Hippocampal formation (tissue), 2 donors: Measurements from ENCODE around the gene MTLN.
"Not testable (repeated sequence)": the region's sequence is repeated elsewhere in the genome, so short reads cannot be mapped to it uniquely, and the experiment has no call there.

Experiments
- DNase-seq, 2 donors: peaks; one replicate each; lab custom pipeline; 2025; lab: John Stamatoyannopoulos, UW

MTLN gene

DNA sequence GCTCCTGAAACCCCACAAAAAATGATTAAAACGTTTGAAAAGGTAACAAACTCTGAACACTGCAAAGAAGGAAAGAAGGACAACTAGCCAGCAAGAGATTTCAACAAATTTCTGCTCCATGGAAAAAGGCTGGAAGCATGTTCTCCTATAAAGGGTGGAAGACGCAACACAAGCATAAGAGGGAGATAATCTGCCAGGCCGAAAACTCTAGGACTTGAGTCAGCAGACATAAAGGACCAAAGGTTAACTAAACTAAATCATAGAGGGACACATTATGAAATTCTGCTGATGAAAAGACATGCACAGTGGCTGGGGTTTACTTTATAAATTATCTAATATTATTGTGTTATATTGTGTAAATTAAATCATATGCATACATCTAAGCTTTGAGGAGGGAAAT lies 14.3 kb downstream of the MTLN start:
- no peak for DNase-seq

DNA sequence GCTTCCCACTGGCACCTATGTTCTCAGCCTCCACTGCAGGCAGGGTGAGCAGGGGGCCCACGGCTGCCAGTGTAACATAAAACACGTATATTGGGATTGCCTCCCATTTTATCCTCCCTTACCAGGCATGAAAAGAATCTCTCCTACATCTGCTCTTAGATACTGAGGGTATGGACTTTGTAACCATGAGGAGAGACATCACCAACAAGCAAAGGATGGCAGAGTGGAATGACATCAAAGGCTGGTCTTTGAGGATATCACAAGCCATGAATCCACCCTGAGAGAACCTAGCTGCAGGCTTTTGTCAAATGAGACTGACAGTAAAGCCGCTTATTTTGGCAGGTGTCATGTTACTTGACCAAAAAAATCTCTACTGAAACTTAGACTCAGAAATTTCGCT lies 14.9 kb downstream of the MTLN start:
- no peak for DNase-seq

GRCh38 chr2:110190169-110190568 lies 22.2 kb downstream of the MTLN start:
- DNase-seq, result not testable (repeated sequence)

DNA sequence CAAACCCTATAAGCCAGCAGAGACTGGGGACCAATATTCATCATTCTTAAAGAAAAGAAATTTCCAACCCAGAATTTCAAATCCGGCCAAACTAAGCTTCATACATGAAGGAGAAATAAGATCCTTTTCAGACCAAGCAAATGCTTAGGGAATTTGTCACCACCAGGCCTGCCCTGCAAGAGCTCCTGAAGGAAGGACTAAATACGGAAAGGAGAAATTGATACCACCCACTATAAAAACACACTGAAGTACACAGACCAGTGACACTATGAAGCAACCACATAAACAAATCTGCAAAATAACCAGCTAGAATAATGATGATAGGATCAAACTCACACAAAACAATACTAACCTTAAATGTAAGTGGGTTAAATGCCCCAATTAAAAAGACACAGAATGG lies 29.9 kb downstream of the MTLN start:
- no peak for DNase-seq

GRCh38 chr2:110180036-110180435 lies 32.3 kb downstream of the MTLN start:
- no peak for DNase-seq

- no peak for DNase-seq
These were observed 38.8 kb downstream of the MTLN start for GRCh38 chr2:110173523-110173922.

- DNase-seq, result no peak
These were observed 39.8 kb downstream of the MTLN start for GRCh38 chr2:110172506-110172905.

GRCh38 chr2:110170102-110170501 lies 42.2 kb downstream of the MTLN start:
- no peak for DNase-seq

DNA sequence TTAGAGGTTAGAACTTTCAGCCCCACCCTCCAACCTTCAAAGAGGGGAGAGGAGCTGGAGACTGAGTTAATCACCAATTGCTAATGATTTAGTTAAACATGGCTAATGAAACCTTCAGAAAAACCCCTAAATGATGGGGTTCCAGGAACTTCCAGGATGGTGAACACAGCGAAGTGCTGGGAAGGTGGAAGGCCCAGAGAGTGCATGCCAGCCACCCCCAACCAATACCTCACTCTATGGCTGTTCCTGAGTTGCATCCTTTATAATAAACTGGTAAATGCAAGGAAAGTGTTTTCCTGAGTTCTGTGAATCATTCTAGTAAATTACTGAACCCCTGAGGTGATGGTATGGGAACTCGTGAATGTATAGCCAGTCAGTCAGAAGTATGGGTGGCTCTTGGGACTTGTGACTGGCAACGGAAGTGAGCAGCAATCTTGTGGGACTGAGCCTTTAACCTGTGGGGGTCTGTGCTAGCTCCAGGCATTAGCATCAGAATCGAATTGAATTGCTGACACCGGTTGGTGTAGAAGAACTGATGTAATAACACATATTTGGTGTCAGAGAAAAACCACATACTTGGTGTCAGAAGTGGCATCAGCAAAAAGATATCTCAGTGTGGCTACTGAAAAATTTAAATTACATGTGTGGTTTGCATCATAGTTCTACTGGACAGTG lies 44.9 kb downstream of the MTLN start:
- DNase-seq, result no peak

DNA sequence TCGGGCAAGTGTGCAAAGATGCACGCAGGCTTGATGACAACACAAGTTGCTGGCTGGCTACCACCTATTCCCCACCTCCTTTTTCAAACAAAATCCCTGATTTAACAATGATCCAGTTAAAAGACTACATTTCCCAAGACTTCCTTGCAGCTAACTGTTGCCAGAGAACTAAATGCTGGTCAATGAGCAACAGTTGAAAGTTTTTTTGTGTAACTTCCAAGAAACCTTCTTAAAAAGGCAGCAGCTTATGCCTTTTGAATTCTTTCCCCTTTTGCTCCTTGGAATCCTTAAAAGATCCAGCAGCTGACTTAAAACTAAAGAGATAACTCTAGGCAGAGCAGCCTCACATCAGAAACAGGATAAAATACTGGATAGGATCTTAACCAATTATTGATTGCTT lies 46.1 kb downstream of the MTLN start:
- DNase-seq, result no peak
